B cell (primary cell): ENCODE results near the gene PAK4. TPM values are rescaled to one million over a fixed set of nuclear protein-coding genes. Genes with fewer than 3 reads are reported as not detected.

ENCODE experiments used
- ATAC-seq: fragments of 200-7000 bp; cut with Tn5 transposase; one replicate; pipeline ENCODE4 v1.10.0; 2021; ENCODE audit warnings: low read depth, mild to moderate bottlenecking, moderate number of reproducible peaks, moderate library complexity
- CTCF ChIA-PET: fragments of 350-600 bp; sonication (Branson Sonifier 250); formaldehyde crosslinking; loops from one replicate; lab custom pipeline; 2021; ENCODE audit warnings: antibody characterized with exemption, inconsistent platforms; lab: Charles Lee
- POLR2A ChIA-PET: fragments of 350-600 bp; sonication (Branson Sonifier 250); formaldehyde crosslinking; loops from one replicate; lab custom pipeline; 2021; ENCODE audit warnings: antibody characterized with exemption; lab: Charles Lee
- DNase-seq: peaks from one replicate; pipeline ENCODE4 v3.0.0; 2013
- H2AFZ ChIP-seq: 2 replicates; pipeline ENCODE4 v1.6.1; 2012; ENCODE audit warnings: mild to moderate bottlenecking, low read depth, low read length; ENCODE audit not compliant: insufficient read depth, poor library complexity, severe bottlenecking
- H3K27ac ChIP-seq, 2 donors: 1 replicate in 1 of 2; 2 replicates in 1 of 2; pipeline ENCODE4 v1.5.1; 2012 to 2013; ENCODE audit warnings: low read length in 2 of 2, mild to moderate bottlenecking in 2 of 2, moderate library complexity in 1 of 2
- H3K27me3 ChIP-seq, 4 experiments: fragments of 200-600 bp in 1 of 4; sonication (generic) in 1 of 4; replicated peaks in 1 of 4; 1 replicate in 2 of 4; 2 replicates in 2 of 4; pipeline versions ENCODE4 v1.6.1 to v1.7.0; 2013 to 2016; ENCODE audit warnings: low read length in 3 of 4, mild to moderate bottlenecking in 2 of 4, mixed read lengths in 1 of 4, moderate library complexity in 1 of 4; ENCODE audit not compliant: insufficient read depth in 4 of 4, control insufficient read depth in 3 of 4; ENCODE audit errors: control extremely low read depth in 1 of 4
- H3K36me3 ChIP-seq, 2 experiments: replicated peaks in 1 of 2; 1 replicate in 1 of 2; 2 replicates in 1 of 2; pipeline versions ENCODE4 v1.6.1 to v1.7.1; 2013; ENCODE audit warnings: low read length in 1 of 2; ENCODE audit not compliant: insufficient read depth in 2 of 2, control insufficient read depth in 1 of 2; ENCODE audit errors: control extremely low read depth in 1 of 2, extremely low read depth in 1 of 2
- H3K4me1 ChIP-seq, 2 donors: fragments of 200-600 bp in 1 of 2; sonication (generic) in 1 of 2; 1 replicate in 1 of 2; 2 replicates in 1 of 2; pipeline versions ENCODE4 v1.5.1 to v1.6.1; 2013 to 2017; ENCODE audit warnings: low read length in 2 of 2; ENCODE audit not compliant: control insufficient read depth in 2 of 2, insufficient read depth in 2 of 2
- H3K4me2 ChIP-seq: replicated peaks from 2 replicates; pipeline ENCODE3; 2012; ENCODE audit warnings: mild to moderate bottlenecking, low read depth, low read length; ENCODE audit not compliant: poor library complexity, severe bottlenecking
- H3K4me3 ChIP-seq, 5 experiments: fragments of 200-600 bp in 1 of 5; sonication (generic) in 1 of 5; 1 replicate in 3 of 5; 2 replicates in 2 of 5; pipeline versions ENCODE4 v1.5.1 to v1.7.0; 2011 to 2016; ENCODE audit warnings: low read length in 4 of 5, mild to moderate bottlenecking in 4 of 5, low read depth in 2 of 5, control low read depth in 1 of 5, moderate library complexity in 1 of 5; ENCODE audit not compliant: insufficient read depth in 1 of 5; ENCODE audit errors: control extremely low read depth in 1 of 5, extremely low read depth in 1 of 5
- H3K79me2 ChIP-seq: fragments of 200-600 bp; sonication (generic); one replicate; pipeline ENCODE4 v1.6.0; 2016; ENCODE audit warnings: low read length; ENCODE audit not compliant: control insufficient read depth, insufficient read depth
- H3K9ac ChIP-seq: fragments of 200-600 bp; sonication (generic); 2 replicates; pipeline ENCODE4 v1.6.1; 2017; ENCODE audit warnings: mild to moderate bottlenecking, low read length, moderate library complexity
- H3K9me3 ChIP-seq, 3 donors: one replicate each; pipeline versions ENCODE4 v1.6.1 to v1.7.1; 2013; ENCODE audit warnings: low read length in 2 of 3; ENCODE audit not compliant: control insufficient read depth in 2 of 3, insufficient read depth in 1 of 3; ENCODE audit errors: control extremely low read depth in 1 of 3
- H4K20me1 ChIP-seq: 2 replicates; pipeline ENCODE4 v1.6.0; 2012; ENCODE audit warnings: mild to moderate bottlenecking, low read length; ENCODE audit not compliant: insufficient read depth, control insufficient read depth, poor library complexity, severe bottlenecking
- H3K27ac Mint-ChIP-seq: one replicate; pipeline ENCODE4 v1.8.0; 2021; ENCODE audit warnings: mixed read lengths
- H3K27me3 Mint-ChIP-seq: one replicate; pipeline ENCODE4 v1.8.0; 2021; ENCODE audit warnings: mixed read lengths
- H3K4me1 Mint-ChIP-seq: one replicate; pipeline ENCODE4 v1.8.0; 2021; ENCODE audit warnings: mixed read lengths
- H3K4me3 Mint-ChIP-seq: one replicate; pipeline ENCODE4 v1.8.0; 2021; ENCODE audit warnings: mixed read lengths
- H3K9me3 Mint-ChIP-seq: one replicate; pipeline ENCODE4 v1.8.0; 2022; ENCODE audit warnings: mixed read lengths; ENCODE audit not compliant: insufficient read depth
- CTCF ChIP-seq: fragments of 200-600 bp; IDR thresholded peaks from one replicate; pipeline ENCODE4 v1.8.0; 2022; ENCODE audit warnings: antibody characterized with exemption, mild to moderate bottlenecking
- EZH2 ChIP-seq: IDR thresholded peaks from 2 replicates; pipeline ENCODE4 v1.6.1; 2012; ENCODE audit warnings: borderline replicate concordance, low read depth, mild to moderate bottlenecking, moderate library complexity, low read length; ENCODE audit not compliant: insufficient read depth, poor library complexity, severe bottlenecking
- WGBS: methylation state at CpG from one replicate; pipeline ENCODE4 v1.1.5; 2013; ENCODE audit warnings: missing lambda C conversion rate; ENCODE audit not compliant: insufficient coverage; 5-methylcytosine and 5-hydroxymethylcytosine counted together
- intact Hi-C: fragments of 100-400 bp; cut with micrococcal nuclease; formaldehyde crosslinking; loops from one replicate; pipeline ENCODE4 v1.10.0; 2022
- polyA plus RNA-seq: library from polyadenylated mRNA; depleted of rRNA; stranded (reverse); fragments of >200 nt; gene quantifications from 2 replicates; pipeline ENCODE4 v1.2.3, GENCODE V29; 2012
- total RNA-seq, 2 donors: library from RNA; stranded (reverse); fragments of 120-200 nt in 1 of 2; gene quantifications; 1 replicate in 1 of 2; 2 replicates in 1 of 2; pipeline versions ENCODE4 v1.2.3 to v1.2.4, GENCODE V29; 2013 to 2022

Gene PAK4
- total and polyA plus RNA-seq, 2 donors (not counting 1 experiment from before 2014, with no cell fraction given): 12.0 to 23.3 TPM

GRCh38 chr19:39097299-39097698, 28.3 kb upstream of the PAK4 start:
- no peak for ATAC-seq
- H3K27me3 Mint-ChIP-seq: peaks cover 42% of the 10 kb centered on the region
- no peaks in the 10 kb centered on the region for H3K4me1 Mint-ChIP-seq
- no peak overlapping the region for H3K4me3 Mint-ChIP-seq
- Histone ChIP-seq H3K79me2 (no peaks in the 10 kb centered on the region), H3K4me3 (no peak overlapping the region), H3K27me3 (peaks cover 0 to 16% (median 3%) of the 10 kb centered on the region in 4 experiments), H3K9ac (no peak overlapping the region), H3K36me3 (no peaks in the 10 kb centered on the region), H3K4me2 (no peak overlapping the region), H3K27ac (no peak overlapping the region), H4K20me1 (no peaks in the 10 kb centered on the region), H3K4me1 (no peaks in the 10 kb centered on the region), H2AFZ (no peak overlapping the region), H3K9me3 (no peaks in the 10 kb centered on the region)
- ChIA-PET POLR2A (no interaction called here), CTCF (no interaction called here)
- H3K27ac Mint-ChIP-seq: no peak overlapping the region
- no peak for TF ChIP-seq CTCF
- DNase-seq: no peak
- WGBS: 54% methylated on average over 3 of the region's 5 CpGs
- intact Hi-C loops: no loop called here
- H3K9me3 Mint-ChIP-seq: no peaks in the 10 kb centered on the region

GRCh38 chr19:39097721-39098120, 27.9 kb upstream of the PAK4 start:
- Mint-ChIP-seq H3K27me3 (peaks cover 42% of the 10 kb centered on the region), H3K4me1 (no peaks in the 10 kb centered on the region), H3K27ac (no peak overlapping the region), H3K9me3 (no peaks in the 10 kb centered on the region), H3K4me3 (no peak overlapping the region)
- no peak overlapping the region for H3K4me3 ChIP-seq
- ATAC-seq (no peak), DNase-seq (no peak)
- TF ChIP-seq CTCF: no peak
- no peak for TF ChIP-seq EZH2
- H3K27me3 ChIP-seq: peaks cover 0 to 16% (median 3%) of the 10 kb centered on the region in 4 experiments
- ChIA-PET CTCF (no interaction called here), POLR2A (no interaction called here)
- H3K4me1 ChIP-seq: no peaks in the 10 kb centered on the region
- H3K4me2 ChIP-seq: no peak overlapping the region
- H4K20me1 ChIP-seq: no peaks in the 10 kb centered on the region
- H3K9ac ChIP-seq: no peak overlapping the region
- no peaks in the 10 kb centered on the region for H3K79me2 ChIP-seq
- H2AFZ ChIP-seq: no peak overlapping the region
- intact Hi-C loops: no loop called here
- no peaks in the 10 kb centered on the region for H3K36me3 ChIP-seq
- no peaks in the 10 kb centered on the region for H3K9me3 ChIP-seq
- no peak overlapping the region for H3K27ac ChIP-seq
- no CpG with 5 or more reads among the region's 2 CpGs for whole genome bisulfite sequencing
